Fibroblast of lung (primary cell): ENCODE measurements around the gene ACTRT2. TPM values are rescaled to one million over a fixed set of nuclear protein-coding genes. Genes with fewer than 3 reads are reported as not detected.

Experiments used
- DNase-seq, 2 donors: peaks; one replicate each; pipeline versions ENCODE4 v3.0.0 to v3.0.0-alpha.2; 2010; ENCODE audit warnings: low read depth in 2 of 2
- H2AFZ ChIP-seq: 2 replicates; pipeline ENCODE4 v1.5.1; 2012; ENCODE audit warnings: low read length, control low read depth, inconsistent platforms
- H3K27ac ChIP-seq: 2 replicates; pipeline ENCODE4 v1.5.1; 2011; ENCODE audit warnings: low read length, control low read depth; ENCODE audit not compliant: insufficient read depth
- H3K27me3 ChIP-seq: 2 replicates; pipeline ENCODE4 v1.5.1; 2011; ENCODE audit warnings: mild to moderate bottlenecking, low read length; ENCODE audit not compliant: control insufficient read depth, insufficient read depth
- H3K36me3 ChIP-seq: 2 replicates; pipeline ENCODE4 v1.5.1; 2011; ENCODE audit warnings: low read length; ENCODE audit not compliant: control insufficient read depth, insufficient read depth
- H3K4me1 ChIP-seq: 2 replicates; pipeline ENCODE4 v1.5.1; 2011; ENCODE audit warnings: low read length; ENCODE audit not compliant: control insufficient read depth, insufficient read depth; ENCODE audit errors: extremely low read depth
- H3K4me2 ChIP-seq: 2 replicates; pipeline ENCODE4 v1.5.1; 2011; ENCODE audit warnings: low read length, control low read depth; ENCODE audit not compliant: insufficient read depth; ENCODE audit errors: extremely low read depth
- H3K4me3 ChIP-seq, 4 experiments: fragments of 200-600 bp in 1 of 4; sonication (generic) in 1 of 4; replicated peaks in 1 of 4; 2 replicates each; pipeline ENCODE4 v1.5.1; 2011 to 2016; ENCODE audit warnings: low read length in 4 of 4, low read depth in 3 of 4, mild to moderate bottlenecking in 3 of 4, control low read depth in 2 of 4, inconsistent platforms in 1 of 4, mixed read lengths in 1 of 4; ENCODE audit not compliant: insufficient read depth in 1 of 4; ENCODE audit errors: control extremely low read depth in 1 of 4
- H3K79me2 ChIP-seq: 2 replicates; pipeline ENCODE4 v1.5.1; 2012; ENCODE audit warnings: mild to moderate bottlenecking, low read length, inconsistent platforms; ENCODE audit not compliant: control insufficient read depth, insufficient read depth
- H3K9ac ChIP-seq: 2 replicates; pipeline ENCODE4 v1.5.1; 2011; ENCODE audit warnings: mild to moderate bottlenecking, low read length, control low read depth; ENCODE audit not compliant: insufficient read depth
- H3K9me3 ChIP-seq: 2 replicates; pipeline ENCODE4 v1.5.1; 2012; ENCODE audit warnings: low read depth, low read length; ENCODE audit not compliant: control insufficient read depth, insufficient read depth
- H4K20me1 ChIP-seq: 2 replicates; pipeline ENCODE4 v1.5.1; 2011; ENCODE audit warnings: low read length; ENCODE audit not compliant: control insufficient read depth, insufficient read depth; ENCODE audit errors: extremely low read depth
- CTCF ChIP-seq, 2 donors: IDR thresholded peaks in 1 of 2; conservative IDR thresholded peaks in 1 of 2; 1 replicate in 1 of 2; 2 replicates in 1 of 2; pipeline ENCODE4 v1.5.1; 2011 to 2012; ENCODE audit warnings: low read length in 2 of 2, control low read depth in 1 of 2, inconsistent platforms in 1 of 2, low read depth in 1 of 2, mild to moderate bottlenecking in 1 of 2
- EZH2 ChIP-seq: IDR thresholded peaks from 2 replicates; pipeline ENCODE4 v1.5.1; 2012; ENCODE audit warnings: low read length, control low read depth, mild to moderate bottlenecking; ENCODE audit errors: missing control alignments
- polyA plus RNA-seq, 2 donors: library from polyadenylated mRNA; depleted of rRNA in 1 of 2; stranded (reverse) in 1 of 2; unstranded in 1 of 2; fragments of >200 nt; gene quantifications; 2 replicates each; pipeline ENCODE4 v1.2.1, GENCODE V29; 2011 to 2012; ENCODE audit warnings: missing spikeins in 1 of 2
- total RNA-seq: library from RNA; depleted of rRNA; stranded (reverse); fragments of >200 nt; gene quantifications from 2 replicates; pipeline ENCODE4 v1.2.1, GENCODE V29; 2014

Gene ACTRT2
- total and polyA plus RNA-seq, 2 donors (not counting 1 experiment from before 2014, with no cell fraction given) = not detected

- Histone ChIP-seq H3K9me3 (no peaks in the 10 kb centered on the region), H2AFZ (no peak overlapping the region), H4K20me1 (no peaks in the 10 kb centered on the region), H3K36me3 (no peaks in the 10 kb centered on the region), H3K9ac (no peak overlapping the region), H3K79me2 (no peaks in the 10 kb centered on the region), H3K4me3 (no peak overlapping the region), H3K4me1 (no peaks in the 10 kb centered on the region), H3K27me3 (no peaks in the 10 kb centered on the region), H3K4me2 (no peak overlapping the region), H3K27ac (no peak overlapping the region)
- no peak for DNase-seq
- TF ChIP-seq CTCF (conservative IDR thresholded peaks at IDR 0.05 in 1 of 2, IDR thresholded peaks at IDR 0.05 in 1 of 2; ENCODE audit: low read depth in 1 of 2, low read length in 2 of 2) = no peak
- no peak for TF ChIP-seq EZH2
Observed at GRCh38 chr1:3026124-3026523, 4.9 kb downstream of the ACTRT2 start.

GRCh38 chr1:3026581-3027391 is 5.5 kb downstream of the ACTRT2 start:
- Histone ChIP-seq H3K9ac (no peak overlapping the region), H3K27me3 (no peaks in the 10 kb centered on the region), H3K4me3 (no peak overlapping the region), H4K20me1 (no peaks in the 10 kb centered on the region), H2AFZ (no peak overlapping the region), H3K27ac (no peak overlapping the region), H3K36me3 (no peaks in the 10 kb centered on the region), H3K79me2 (no peaks in the 10 kb centered on the region), H3K4me2 (no peak overlapping the region), H3K4me1 (no peaks in the 10 kb centered on the region), H3K9me3 (no peaks in the 10 kb centered on the region)
- DNase-seq = no peak
- TF ChIP-seq CTCF (conservative IDR thresholded peaks at IDR 0.05 in 1 of 2, IDR thresholded peaks at IDR 0.05 in 1 of 2; ENCODE audit: low read depth in 1 of 2, low read length in 2 of 2) = no peak
- no peak for TF ChIP-seq EZH2

- no peaks in the 10 kb centered on the region for H3K9me3 ChIP-seq
- no peaks in the 10 kb centered on the region for H3K27me3 ChIP-seq
- H2AFZ ChIP-seq = no peak overlapping the region
- H3K27ac ChIP-seq = no peak overlapping the region
- no peak overlapping the region for H3K4me2 ChIP-seq
- TF ChIP-seq EZH2 = no peak
- TF ChIP-seq CTCF (conservative IDR thresholded peaks at IDR 0.05 in 1 of 2, IDR thresholded peaks at IDR 0.05 in 1 of 2; ENCODE audit: low read depth in 1 of 2, low read length in 2 of 2) = no peak
- no peaks in the 10 kb centered on the region for H3K36me3 ChIP-seq
- DNase-seq = no peak
- no peaks in the 10 kb centered on the region for H4K20me1 ChIP-seq
- no peaks in the 10 kb centered on the region for H3K4me1 ChIP-seq
- H3K4me3 ChIP-seq = no peak overlapping the region
- H3K79me2 ChIP-seq = no peaks in the 10 kb centered on the region
- H3K9ac ChIP-seq = no peak overlapping the region
Observed at GRCh38 chr1:3027611-3028371, 6.5 kb downstream of the ACTRT2 start.
